ENCODE measurements around the gene GSTT4. TPM values are rescaled to one million over a fixed set of nuclear protein-coding genes. Genes with fewer than 3 reads are reported as not detected.

GSTT4 gene
- total and polyA plus RNA-seq, 2 of the 13 experiments (the other 11 are each of a cell fraction or from before 2014, with no cell fraction given) = 0.59 to 0.62 TPM

DNA sequence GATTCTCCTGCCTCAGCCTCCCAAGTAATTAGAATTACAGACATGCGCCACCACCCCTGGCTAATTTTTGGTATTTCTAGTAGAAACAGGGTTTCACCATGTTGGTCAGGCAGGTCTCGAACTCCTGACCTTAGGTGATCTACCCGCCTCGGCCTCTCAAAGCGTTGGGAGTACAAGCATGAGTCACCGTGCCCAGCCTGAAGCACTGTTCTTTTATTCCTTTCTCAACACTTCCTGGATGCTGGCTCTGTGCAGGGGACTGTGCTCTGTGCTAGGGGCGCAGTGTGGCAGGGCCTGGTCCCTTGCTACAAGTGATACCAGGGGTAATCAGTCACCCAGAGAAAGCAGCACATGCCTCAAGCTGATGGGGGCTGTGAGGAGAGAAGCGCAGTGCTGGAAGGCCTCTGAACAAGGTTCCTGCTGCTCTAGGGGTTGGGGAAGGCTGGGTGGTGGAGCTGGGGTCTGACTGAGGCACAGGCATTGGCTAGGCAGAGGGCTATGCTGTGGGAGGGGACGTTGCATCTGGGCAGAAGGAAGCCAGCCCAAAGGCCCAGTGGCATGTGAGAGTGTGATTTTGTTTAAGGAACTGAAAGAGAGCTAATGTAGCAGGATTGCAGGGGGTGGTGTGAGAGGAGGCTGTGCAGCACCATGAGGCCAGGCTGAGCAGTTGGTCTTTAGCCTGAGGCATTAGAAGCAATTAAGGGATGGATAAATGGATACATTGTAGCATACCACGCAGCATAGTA is 48.4 kb upstream of the GSTT4 start (continued):
- TF ChIP-seq, protein P1, sequence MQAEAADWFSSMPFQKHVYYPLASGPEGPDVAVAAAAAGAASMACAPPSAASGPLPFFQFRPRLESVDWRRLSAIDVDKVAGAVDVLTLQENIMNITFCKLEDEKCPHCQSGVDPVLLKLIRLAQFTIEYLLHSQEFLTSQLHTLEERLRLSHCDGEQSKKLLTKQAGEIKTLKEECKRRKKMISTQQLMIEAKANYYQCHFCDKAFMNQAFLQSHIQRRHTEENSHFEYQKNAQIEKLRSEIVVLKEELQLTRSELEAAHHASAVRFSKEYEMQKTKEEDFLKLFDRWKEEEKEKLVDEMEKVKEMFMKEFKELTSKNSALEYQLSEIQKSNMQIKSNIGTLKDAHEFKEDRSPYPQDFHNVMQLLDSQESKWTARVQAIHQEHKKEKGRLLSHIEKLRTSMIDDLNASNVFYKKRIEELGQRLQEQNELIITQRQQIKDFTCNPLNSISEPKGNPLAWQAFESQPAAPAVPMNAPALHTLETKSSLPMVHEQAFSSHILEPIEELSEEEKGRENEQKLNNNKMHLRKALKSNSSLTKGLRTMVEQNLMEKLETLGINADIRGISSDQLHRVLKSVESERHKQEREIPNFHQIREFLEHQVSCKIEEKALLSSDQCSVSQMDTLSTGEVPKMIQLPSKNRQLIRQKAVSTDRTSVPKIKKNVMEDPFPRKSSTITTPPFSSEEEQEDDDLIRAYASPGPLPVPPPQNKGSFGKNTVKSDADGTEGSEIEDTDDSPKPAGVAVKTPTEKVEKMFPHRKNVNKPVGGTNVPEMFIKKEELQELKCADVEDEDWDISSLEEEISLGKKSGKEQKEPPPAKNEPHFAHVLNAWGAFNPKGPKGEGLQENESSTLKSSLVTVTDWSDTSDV (CRISPR knock-in tag; IDR thresholded peaks at IDR 0.05) = no peak
- TF ChIP-seq ZSCAN29 (CRISPR knock-in tag; conservative IDR thresholded peaks at IDR 0.05) = no peak
- TF ChIP-seq SCMH1 (CRISPR knock-in tag; IDR thresholded peaks at IDR 0.05; ENCODE audit: borderline replicate concordance) = no peak
- TF ChIP-seq, protein P2, sequence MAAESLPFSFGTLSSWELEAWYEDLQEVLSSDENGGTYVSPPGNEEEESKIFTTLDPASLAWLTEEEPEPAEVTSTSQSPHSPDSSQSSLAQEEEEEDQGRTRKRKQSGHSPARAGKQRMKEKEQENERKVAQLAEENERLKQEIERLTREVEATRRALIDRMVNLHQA (CRISPR knock-in tag; IDR thresholded peaks at IDR 0.05) = no peak
- TF ChIP-seq, protein P3, sequence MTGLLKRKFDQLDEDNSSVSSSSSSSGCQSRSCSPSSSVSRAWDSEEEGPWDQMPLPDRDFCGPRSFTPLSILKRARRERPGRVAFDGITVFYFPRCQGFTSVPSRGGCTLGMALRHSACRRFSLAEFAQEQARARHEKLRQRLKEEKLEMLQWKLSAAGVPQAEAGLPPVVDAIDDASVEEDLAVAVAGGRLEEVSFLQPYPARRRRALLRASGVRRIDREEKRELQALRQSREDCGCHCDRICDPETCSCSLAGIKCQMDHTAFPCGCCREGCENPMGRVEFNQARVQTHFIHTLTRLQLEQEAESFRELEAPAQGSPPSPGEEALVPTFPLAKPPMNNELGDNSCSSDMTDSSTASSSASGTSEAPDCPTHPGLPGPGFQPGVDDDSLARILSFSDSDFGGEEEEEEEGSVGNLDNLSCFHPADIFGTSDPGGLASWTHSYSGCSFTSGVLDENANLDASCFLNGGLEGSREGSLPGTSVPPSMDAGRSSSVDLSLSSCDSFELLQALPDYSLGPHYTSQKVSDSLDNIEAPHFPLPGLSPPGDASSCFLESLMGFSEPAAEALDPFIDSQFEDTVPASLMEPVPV (CRISPR knock-in tag; IDR thresholded peaks at IDR 0.05) = no peak
- TF ChIP-seq, protein P4, sequence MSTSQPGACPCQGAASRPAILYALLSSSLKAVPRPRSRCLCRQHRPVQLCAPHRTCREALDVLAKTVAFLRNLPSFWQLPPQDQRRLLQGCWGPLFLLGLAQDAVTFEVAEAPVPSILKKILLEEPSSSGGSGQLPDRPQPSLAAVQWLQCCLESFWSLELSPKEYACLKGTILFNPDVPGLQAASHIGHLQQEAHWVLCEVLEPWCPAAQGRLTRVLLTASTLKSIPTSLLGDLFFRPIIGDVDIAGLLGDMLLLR (CRISPR knock-in tag; IDR thresholded peaks at IDR 0.05) = no peak
- no peak for TF ChIP-seq ZKSCAN5 (CRISPR knock-in tag; IDR thresholded peaks at IDR 0.05)
- no peak for TF ChIP-seq SMAD9 (CRISPR knock-in tag; IDR thresholded peaks at IDR 0.05)
- TF ChIP-seq, protein P5, sequence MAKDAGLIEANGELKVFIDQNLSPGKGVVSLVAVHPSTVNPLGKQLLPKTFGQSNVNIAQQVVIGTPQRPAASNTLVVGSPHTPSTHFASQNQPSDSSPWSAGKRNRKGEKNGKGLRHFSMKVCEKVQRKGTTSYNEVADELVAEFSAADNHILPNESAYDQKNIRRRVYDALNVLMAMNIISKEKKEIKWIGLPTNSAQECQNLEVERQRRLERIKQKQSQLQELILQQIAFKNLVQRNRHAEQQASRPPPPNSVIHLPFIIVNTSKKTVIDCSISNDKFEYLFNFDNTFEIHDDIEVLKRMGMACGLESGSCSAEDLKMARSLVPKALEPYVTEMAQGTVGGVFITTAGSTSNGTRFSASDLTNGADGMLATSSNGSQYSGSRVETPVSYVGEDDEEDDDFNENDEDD (CRISPR knock-in tag; IDR thresholded peaks at IDR 0.05; ENCODE audit: borderline replicate concordance) = no peak
- no peak for TF ChIP-seq SKI (IDR thresholded peaks at IDR 0.05; ENCODE audit: partially characterized antibody)
- TF ChIP-seq FIP1L1 (IDR thresholded peaks at IDR 0.05; ENCODE audit: borderline replicate concordance, insufficient read depth, low read depth, low read length) = no peak
- TF ChIP-seq AGO1 (IDR thresholded peaks at IDR 0.05; ENCODE audit: low read depth, low read length, poor library complexity, severe bottlenecking) = no peak
- TF ChIP-seq, protein P6, sequence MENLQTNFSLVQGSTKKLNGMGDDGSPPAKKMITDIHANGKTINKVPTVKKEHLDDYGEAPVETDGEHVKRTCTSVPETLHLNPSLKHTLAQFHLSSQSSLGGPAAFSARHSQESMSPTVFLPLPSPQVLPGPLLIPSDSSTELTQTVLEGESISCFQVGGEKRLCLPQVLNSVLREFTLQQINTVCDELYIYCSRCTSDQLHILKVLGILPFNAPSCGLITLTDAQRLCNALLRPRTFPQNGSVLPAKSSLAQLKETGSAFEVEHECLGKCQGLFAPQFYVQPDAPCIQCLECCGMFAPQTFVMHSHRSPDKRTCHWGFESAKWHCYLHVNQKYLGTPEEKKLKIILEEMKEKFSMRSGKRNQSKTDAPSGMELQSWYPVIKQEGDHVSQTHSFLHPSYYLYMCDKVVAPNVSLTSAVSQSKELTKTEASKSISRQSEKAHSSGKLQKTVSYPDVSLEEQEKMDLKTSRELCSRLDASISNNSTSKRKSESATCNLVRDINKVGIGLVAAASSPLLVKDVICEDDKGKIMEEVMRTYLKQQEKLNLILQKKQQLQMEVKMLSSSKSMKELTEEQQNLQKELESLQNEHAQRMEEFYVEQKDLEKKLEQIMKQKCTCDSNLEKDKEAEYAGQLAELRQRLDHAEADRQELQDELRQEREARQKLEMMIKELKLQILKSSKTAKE (CRISPR knock-in tag; IDR thresholded peaks at IDR 0.05; ENCODE audit: borderline replicate concordance) = no peak
- TF ChIP-seq, protein P7, sequence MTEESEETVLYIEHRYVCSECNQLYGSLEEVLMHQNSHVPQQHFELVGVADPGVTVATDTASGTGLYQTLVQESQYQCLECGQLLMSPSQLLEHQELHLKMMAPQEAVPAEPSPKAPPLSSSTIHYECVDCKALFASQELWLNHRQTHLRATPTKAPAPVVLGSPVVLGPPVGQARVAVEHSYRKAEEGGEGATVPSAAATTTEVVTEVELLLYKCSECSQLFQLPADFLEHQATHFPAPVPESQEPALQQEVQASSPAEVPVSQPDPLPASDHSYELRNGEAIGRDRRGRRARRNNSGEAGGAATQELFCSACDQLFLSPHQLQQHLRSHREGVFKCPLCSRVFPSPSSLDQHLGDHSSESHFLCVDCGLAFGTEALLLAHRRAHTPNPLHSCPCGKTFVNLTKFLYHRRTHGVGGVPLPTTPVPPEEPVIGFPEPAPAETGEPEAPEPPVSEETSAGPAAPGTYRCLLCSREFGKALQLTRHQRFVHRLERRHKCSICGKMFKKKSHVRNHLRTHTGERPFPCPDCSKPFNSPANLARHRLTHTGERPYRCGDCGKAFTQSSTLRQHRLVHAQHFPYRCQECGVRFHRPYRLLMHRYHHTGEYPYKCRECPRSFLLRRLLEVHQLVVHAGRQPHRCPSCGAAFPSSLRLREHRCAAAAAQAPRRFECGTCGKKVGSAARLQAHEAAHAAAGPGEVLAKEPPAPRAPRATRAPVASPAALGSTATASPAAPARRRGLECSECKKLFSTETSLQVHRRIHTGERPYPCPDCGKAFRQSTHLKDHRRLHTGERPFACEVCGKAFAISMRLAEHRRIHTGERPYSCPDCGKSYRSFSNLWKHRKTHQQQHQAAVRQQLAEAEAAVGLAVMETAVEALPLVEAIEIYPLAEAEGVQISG (CRISPR knock-in tag; IDR thresholded peaks at IDR 0.05) = no peak
- no peak for TF ChIP-seq EP300 (IDR thresholded peaks at IDR 0.05; ENCODE audit: low read depth in 2 of 2, low read length in 2 of 2)
- no peak for TF ChIP-seq EP300 (CRISPR knock-in tag; IDR thresholded peaks at IDR 0.05; ENCODE audit: borderline replicate concordance)

All from HepG2 (cell line).